ENCODE data around the gene PPIG.

GRCh38 chr2:169662744-169663143, 78.6 kb downstream of the PPIG start:
- no peak for TF ChIP-seq SP1 (IDR thresholded peaks at IDR 0.05)
- TF ChIP-seq FOXM1 (IDR thresholded peaks at IDR 0.05; ENCODE audit: borderline replicate concordance): no peak
- TF ChIP-seq FOXA1 (IDR thresholded peaks at IDR 0.05): no peak
- no peak for TF ChIP-seq CTBP1 (IDR thresholded peaks at IDR 0.05; ENCODE audit: borderline replicate concordance)
- TF ChIP-seq L3MBTL2 (conservative IDR thresholded peaks at IDR 0.05): no peak
- TF ChIP-seq BHLHE40 (IDR thresholded peaks at IDR 0.05; ENCODE audit: borderline replicate concordance): no peak
- no peak for TF ChIP-seq TARDBP (IDR thresholded peaks at IDR 0.05)
- no peak for TF ChIP-seq NFRKB (IDR thresholded peaks at IDR 0.05)
- no peak for TF ChIP-seq ELF4 (IDR thresholded peaks at IDR 0.05)
- TF ChIP-seq LEF1 (IDR thresholded peaks at IDR 0.05; ENCODE audit: borderline replicate concordance): no peak
- no peak for TF ChIP-seq FOXK2 (IDR thresholded peaks at IDR 0.05)
- no peak for TF ChIP-seq PKNOX1 (IDR thresholded peaks at IDR 0.05)
- TF ChIP-seq SUZ12 (IDR thresholded peaks at IDR 0.05): no peak
